ENCODE data around the gene FSCN2. TPM values are rescaled to one million over a fixed set of nuclear protein-coding genes. Genes with fewer than 3 reads are reported as not detected.

FSCN2 gene
- total RNA-seq, 2 experiments from 2014 or later, result 1.6 to 6.7 TPM

DNA sequence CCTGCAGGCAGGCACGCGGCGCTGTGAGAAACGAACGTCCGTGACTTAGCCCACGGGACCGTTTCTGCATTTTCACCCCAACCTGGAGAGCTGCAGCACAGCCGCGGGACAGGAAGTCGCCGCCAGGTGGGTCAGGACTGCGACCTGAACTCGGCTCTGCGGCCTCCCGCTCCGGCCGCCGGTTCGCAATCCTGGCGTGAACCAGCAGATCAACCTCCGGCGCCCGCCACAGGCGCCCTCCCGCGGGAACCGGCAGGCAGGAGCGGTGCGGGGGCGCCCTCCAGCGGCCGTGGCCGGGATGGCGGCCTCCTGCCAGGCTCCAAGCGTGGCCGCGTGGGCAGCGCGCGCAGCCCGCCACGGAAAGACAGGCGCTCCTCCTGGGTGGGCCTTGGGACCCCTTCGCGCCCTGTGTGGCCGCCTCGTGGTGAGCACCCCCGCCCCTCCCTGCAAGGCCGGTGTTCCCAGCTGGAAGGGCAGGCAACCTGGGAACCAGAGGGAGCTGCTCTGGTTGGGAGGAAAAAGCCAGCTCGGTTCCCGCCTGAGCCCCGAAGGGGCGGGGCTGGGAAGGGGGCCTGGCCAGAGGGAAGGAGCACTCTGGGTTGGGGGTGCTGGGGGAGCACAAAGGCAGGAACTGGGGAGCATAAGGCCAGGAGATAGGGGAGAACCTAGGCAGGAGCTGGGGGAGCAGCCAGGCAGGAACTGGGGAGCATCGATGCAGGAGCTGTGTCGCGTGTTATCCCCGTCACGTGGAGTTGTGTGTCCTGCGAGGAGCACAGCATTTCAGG, 43.8 kb upstream of the FSCN2 start:
- no peaks in the 10 kb centered on the region for H3K9me2 ChIP-seq (ENCODE audit: insufficient read depth, low read length)
- peak overlapping the region; percentile 69 for H3K4me2 ChIP-seq (ENCODE audit: low read length)
- no peaks in the 10 kb centered on the region for H3K9me3 ChIP-seq (ENCODE audit: low read length)
- H3K79me2 ChIP-seq (ENCODE audit: insufficient read depth, low read depth, low read length), result no peaks in the 10 kb centered on the region
- intact Hi-C loops (cut with micrococcal nuclease; ENCODE audit: unreplicated experiment), result loop anchor here (1.0 to 5.0 kb wide), 8 partner anchors 44 to 342 kb away; partner anchors contain the start of genes BAHCC1, FAAP100 and SLC38A10
- CTCF ChIA-PET (ENCODE audit: unreplicated experiment), result interaction anchor here (0.6 to 1.4 kb wide), 8 partner anchors 41 to 231 kb away, joined by 3 to 8 read pairs (median 3); partner anchors contain the start of gene BAHCC1
- H2AFZ ChIP-seq (ENCODE audit: low read length), result peak overlapping the region; percentile 82
- TF ChIP-seq EZH2phosphoT487 (IDR thresholded peaks at IDR 0.05; ENCODE audit: borderline replicate concordance, low read depth, low read length), result no peak
- TF ChIP-seq CTCF (conservative IDR thresholded peaks at IDR 0.05; ENCODE audit: low read length), result peak; percentile 99
- H3K4me3 ChIP-seq (ENCODE audit: low read depth, low read length, poor library complexity, severe bottlenecking), result peak overlapping the region; percentile 61
- no peaks in the 10 kb centered on the region for H3K36me3 ChIP-seq (ENCODE audit: insufficient read depth, low read length)
- POLR2A ChIA-PET, result interaction anchor here (0.6 to 1.6 kb wide), 9 partner anchors 17 to 814 kb away, joined by 3 to 9 read pairs (median 3); partner anchors contain the start of genes BAHCC1, CEP131, NDUFAF8 and TEPSIN
- H4K20me1 ChIP-seq (ENCODE audit: insufficient read depth, low read length), result no peaks in the 10 kb centered on the region
- no TSS peak for BruUV-seq (replicated peaks)
- DNase-seq (ENCODE audit: low spot score), result peak; percentile 98
- no peak overlapping the region for H3K27ac ChIP-seq (ENCODE audit: low read depth, low read length, poor library complexity, severe bottlenecking)
- H3K4me1 ChIP-seq (ENCODE audit: insufficient read depth, low read length, poor library complexity, severe bottlenecking), result peaks cover 55% of the 10 kb centered on the region

- no TSS peak for BruUV-seq (replicated peaks)
- Histone ChIP-seq H3K36me3 (ENCODE audit: insufficient read depth, low read length) (no peaks in the 10 kb centered on the region), H3K4me3 (ENCODE audit: low read depth, low read length, poor library complexity, severe bottlenecking) (no peak overlapping the region), H3K27ac (ENCODE audit: low read depth, low read length, poor library complexity, severe bottlenecking) (no peak overlapping the region), H2AFZ (ENCODE audit: low read length) (no peak overlapping the region), H3K9me2 (ENCODE audit: insufficient read depth, low read length) (no peaks in the 10 kb centered on the region), H3K9me3 (ENCODE audit: low read length) (no peaks in the 10 kb centered on the region), H4K20me1 (ENCODE audit: insufficient read depth, low read length) (no peaks in the 10 kb centered on the region), H3K4me1 (ENCODE audit: insufficient read depth, low read length, poor library complexity, severe bottlenecking) (peaks cover 63% of the 10 kb centered on the region), H3K79me2 (ENCODE audit: insufficient read depth, low read depth, low read length) (no peaks in the 10 kb centered on the region), H3K4me2 (ENCODE audit: low read length) (peak overlapping the region; percentile 18; the same call in 1 of the 2 replicates)
- intact Hi-C loops (cut with micrococcal nuclease; ENCODE audit: unreplicated experiment), result no loop called here
- TF ChIP-seq EZH2phosphoT487 (IDR thresholded peaks at IDR 0.05; ENCODE audit: borderline replicate concordance, low read depth, low read length) (no peak), CTCF (conservative IDR thresholded peaks at IDR 0.05; ENCODE audit: low read length) (no peak)
- ChIA-PET POLR2A (no interaction called here), CTCF (ENCODE audit: unreplicated experiment) (no interaction called here)
- no peak for DNase-seq (ENCODE audit: low spot score)
Measured at GRCh38 chr17:81486199-81486810, 41.9 kb upstream of the FSCN2 start.

Data from OCI-LY7 (cell line).